Loucy (cell line): Measurements from ENCODE around the gene MICU1.

Experiments
- H2AFZ ChIP-seq: fragments of 200-600 bp; sonication (generic); 2 replicates; pipeline ENCODE4 v1.6.0; 2016; ENCODE audit warnings: antibody characterized with exemption, mild to moderate bottlenecking, low read length, moderate library complexity
- H3F3A ChIP-seq: fragments of 200-600 bp; 2 replicates; pipeline ENCODE4 v1.6.0; 2016; ENCODE audit warnings: antibody characterized with exemption, low read depth, mild to moderate bottlenecking
- H3K27me3 ChIP-seq: fragments of 200-600 bp; sonication (generic); 2 replicates; pipeline ENCODE4 v1.6.1; 2014; ENCODE audit warnings: low read length, mild to moderate bottlenecking; ENCODE audit not compliant: insufficient read depth, poor library complexity, severe bottlenecking
- H3K36me3 ChIP-seq: fragments of 200-600 bp; sonication (generic); 2 replicates; pipeline ENCODE4 v1.6.1; 2016; ENCODE audit warnings: low read length; ENCODE audit not compliant: insufficient read depth
- H3K4me1 ChIP-seq: fragments of 200-600 bp; sonication (generic); 2 replicates; pipeline ENCODE4 v1.5.1; 2014; ENCODE audit warnings: low read length, mild to moderate bottlenecking; ENCODE audit not compliant: insufficient read depth, poor library complexity, severe bottlenecking
- H3K4me2 ChIP-seq: fragments of 200-600 bp; sonication (generic); 2 replicates; pipeline ENCODE4 v1.6.0; 2014; ENCODE audit warnings: antibody characterized with exemption, low read length, low read depth, mild to moderate bottlenecking; ENCODE audit not compliant: poor library complexity, severe bottlenecking
- H3K4me3 ChIP-seq: fragments of 200-600 bp; sonication (generic); 2 replicates; pipeline ENCODE4 v1.5.1; 2014; ENCODE audit warnings: low read length, mild to moderate bottlenecking, mixed read lengths; ENCODE audit not compliant: poor library complexity, severe bottlenecking
- H3K79me2 ChIP-seq: fragments of 200-600 bp; sonication (generic); 2 replicates; pipeline ENCODE4 v1.6.1; 2014; ENCODE audit warnings: low read length; ENCODE audit not compliant: insufficient read depth
- H3K9ac ChIP-seq: fragments of 200-600 bp; sonication (generic); 2 replicates; pipeline ENCODE4 v1.6.0; 2014; ENCODE audit warnings: mild to moderate bottlenecking, low read depth, low read length, moderate library complexity; ENCODE audit not compliant: poor library complexity, severe bottlenecking
- H3K9me2 ChIP-seq: fragments of 200-600 bp; sonication (generic); replicated peaks from 2 replicates; pipeline ENCODE4 v1.6.1; 2016; ENCODE audit warnings: low read depth, low read length, mixed read lengths
- H3K9me3 ChIP-seq: fragments of 200-600 bp; sonication (generic); 2 replicates; pipeline ENCODE4 v1.6.1; 2014; ENCODE audit warnings: mild to moderate bottlenecking, antibody characterized with exemption, low read length, low read depth; ENCODE audit not compliant: insufficient read depth
- H4K20me1 ChIP-seq: fragments of 200-600 bp; sonication (generic); 2 replicates; pipeline ENCODE4 v1.6.0; 2014; ENCODE audit warnings: antibody characterized with exemption, low read length, mild to moderate bottlenecking; ENCODE audit not compliant: insufficient read depth, poor library complexity, severe bottlenecking
- CTCF ChIP-seq: fragments of 200-600 bp; sonication (generic); conservative IDR thresholded peaks from 2 replicates; pipeline ENCODE4 v1.5.1; 2014; ENCODE audit warnings: mild to moderate bottlenecking, antibody characterized with exemption, low read length
- EZH2phosphoT487 ChIP-seq: fragments of 200-600 bp; IDR thresholded peaks from 2 replicates; pipeline ENCODE4 v1.6.1; 2018; ENCODE audit warnings: antibody characterized with exemption, mild to moderate bottlenecking, moderate library complexity, borderline replicate concordance

MICU1 gene

GRCh38 chr10:72658696-72659400, 33.0 kb upstream of the MICU1 start:
- Histone ChIP-seq H3K9me2 (no peaks in the 10 kb centered on the region), H3K9ac (no peak overlapping the region), H3K36me3 (no peaks in the 10 kb centered on the region), H2AFZ (no peak overlapping the region), H3K4me2 (no peak overlapping the region), H3K79me2 (no peaks in the 10 kb centered on the region), H3K9me3 (no peaks in the 10 kb centered on the region), H3F3A (no peaks in the 10 kb centered on the region), H3K27me3 (no peaks in the 10 kb centered on the region), H4K20me1 (no peaks in the 10 kb centered on the region), H3K4me3 (no peak overlapping the region), H3K4me1 (no peaks in the 10 kb centered on the region)
- TF ChIP-seq EZH2phosphoT487: no peak
- TF ChIP-seq CTCF: no peak

GRCh38 chr10:72654720-72655119, 28.8 kb upstream of the MICU1 start:
- no peak overlapping the region for H2AFZ ChIP-seq

GRCh38 chr10:72653383-72654096, 27.7 kb upstream of the MICU1 start:
- TF ChIP-seq EZH2phosphoT487: no peak
- no peak for TF ChIP-seq CTCF
- H3K4me1 ChIP-seq: no peaks in the 10 kb centered on the region
- no peak overlapping the region for H2AFZ ChIP-seq
- H3K9me2 ChIP-seq: no peaks in the 10 kb centered on the region
- no peak overlapping the region for H3K9ac ChIP-seq
- no peak overlapping the region for H3K4me2 ChIP-seq
- H3F3A ChIP-seq: no peaks in the 10 kb centered on the region
- H4K20me1 ChIP-seq: no peaks in the 10 kb centered on the region
- no peak overlapping the region for H3K4me3 ChIP-seq
- no peaks in the 10 kb centered on the region for H3K9me3 ChIP-seq
- no peaks in the 10 kb centered on the region for H3K36me3 ChIP-seq
- H3K27me3 ChIP-seq: no peaks in the 10 kb centered on the region
- H3K79me2 ChIP-seq: no peaks in the 10 kb centered on the region

More at GRCh38 chr10:72654720-72655119, 28.8 kb upstream of the MICU1 start:
- Histone ChIP-seq H3F3A (no peaks in the 10 kb centered on the region), H3K9ac (no peak overlapping the region), H3K9me2 (no peaks in the 10 kb centered on the region), H3K27me3 (no peaks in the 10 kb centered on the region), H3K4me2 (no peak overlapping the region), H3K79me2 (no peaks in the 10 kb centered on the region), H3K4me1 (no peaks in the 10 kb centered on the region), H3K36me3 (no peaks in the 10 kb centered on the region), H3K4me3 (no peak overlapping the region), H4K20me1 (no peaks in the 10 kb centered on the region), H3K9me3 (no peaks in the 10 kb centered on the region)
- no peak for TF ChIP-seq EZH2phosphoT487
- TF ChIP-seq CTCF: no peak
